GM12872 (cell line): Measurements from ENCODE around the gene KCNMA1.

Experiments used
- TF ChIP-seq, protein P1 (sequence below): IDR thresholded peaks from 3 replicates; pipeline ENCODE4 v1.5.1; 2011; ENCODE audit warnings: low read depth, mild to moderate bottlenecking, low read length, moderate library complexity; ENCODE audit not compliant: insufficient read depth

The KCNMA1 gene

GRCh38 chr10:77576007-77576367 lies 61.6 kb downstream of the KCNMA1 start:
- TF ChIP-seq, protein P1, sequence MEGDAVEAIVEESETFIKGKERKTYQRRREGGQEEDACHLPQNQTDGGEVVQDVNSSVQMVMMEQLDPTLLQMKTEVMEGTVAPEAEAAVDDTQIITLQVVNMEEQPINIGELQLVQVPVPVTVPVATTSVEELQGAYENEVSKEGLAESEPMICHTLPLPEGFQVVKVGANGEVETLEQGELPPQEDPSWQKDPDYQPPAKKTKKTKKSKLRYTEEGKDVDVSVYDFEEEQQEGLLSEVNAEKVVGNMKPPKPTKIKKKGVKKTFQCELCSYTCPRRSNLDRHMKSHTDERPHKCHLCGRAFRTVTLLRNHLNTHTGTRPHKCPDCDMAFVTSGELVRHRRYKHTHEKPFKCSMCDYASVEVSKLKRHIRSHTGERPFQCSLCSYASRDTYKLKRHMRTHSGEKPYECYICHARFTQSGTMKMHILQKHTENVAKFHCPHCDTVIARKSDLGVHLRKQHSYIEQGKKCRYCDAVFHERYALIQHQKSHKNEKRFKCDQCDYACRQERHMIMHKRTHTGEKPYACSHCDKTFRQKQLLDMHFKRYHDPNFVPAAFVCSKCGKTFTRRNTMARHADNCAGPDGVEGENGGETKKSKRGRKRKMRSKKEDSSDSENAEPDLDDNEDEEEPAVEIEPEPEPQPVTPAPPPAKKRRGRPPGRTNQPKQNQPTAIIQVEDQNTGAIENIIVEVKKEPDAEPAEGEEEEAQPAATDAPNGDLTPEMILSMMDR = no peak

GRCh38 chr10:77575271-77576006 lies 62.2 kb downstream of the KCNMA1 start:
- TF ChIP-seq, protein P1 = no peak

GRCh38 chr10:77574438-77574837 lies 63.2 kb downstream of the KCNMA1 start:
- TF ChIP-seq, protein P1 = peak; percentile 29; the same call in 2 of the 3 replicates

DNA sequence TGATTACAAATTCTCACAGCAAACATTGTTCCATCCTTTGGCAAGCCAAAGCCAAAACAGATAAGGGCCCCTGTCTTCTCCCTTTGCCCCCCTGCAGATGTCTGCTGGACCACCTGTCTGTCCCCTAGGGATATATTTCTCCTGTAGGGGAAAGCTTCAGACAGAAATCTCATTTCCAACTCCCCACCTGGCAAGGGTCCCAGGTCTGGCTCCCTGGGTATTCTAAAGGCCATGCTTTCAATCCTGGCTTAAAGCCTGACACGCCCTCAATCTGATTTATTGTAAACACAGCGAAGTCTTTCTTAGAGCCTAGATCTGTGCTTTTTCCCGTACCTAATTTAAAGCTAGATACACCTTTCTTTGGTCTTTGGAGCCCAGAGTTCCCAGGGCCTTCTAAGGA lies 66.1 kb downstream of the KCNMA1 start:
- TF ChIP-seq, protein P1 = no peak

- TF ChIP-seq, protein P1 = no peak
These were observed 70.6 kb downstream of the KCNMA1 start for GRCh38 chr10:77566914-77567566.

GRCh38 chr10:77566236-77566635 lies 71.4 kb downstream of the KCNMA1 start:
- TF ChIP-seq, protein P1 = no peak

GRCh38 chr10:77565590-77566023 lies 72.0 kb downstream of the KCNMA1 start:
- TF ChIP-seq, protein P1 = no peak
